Stimulated activated CD8-positive, alpha-beta memory T cell treated with anti-CD3 and anti-CD28 coated beads, Interleukin-15, amount 100 ng/mL, for 24 hours (primary cell): ENCODE measurements around the gene HOXB5.

Experiments used
- DNase-seq: peaks from one replicate; pipeline ENCODE4 v3.0.0-alpha.2; 2020; ENCODE audit warnings: low read depth

The HOXB5 gene

DNA sequence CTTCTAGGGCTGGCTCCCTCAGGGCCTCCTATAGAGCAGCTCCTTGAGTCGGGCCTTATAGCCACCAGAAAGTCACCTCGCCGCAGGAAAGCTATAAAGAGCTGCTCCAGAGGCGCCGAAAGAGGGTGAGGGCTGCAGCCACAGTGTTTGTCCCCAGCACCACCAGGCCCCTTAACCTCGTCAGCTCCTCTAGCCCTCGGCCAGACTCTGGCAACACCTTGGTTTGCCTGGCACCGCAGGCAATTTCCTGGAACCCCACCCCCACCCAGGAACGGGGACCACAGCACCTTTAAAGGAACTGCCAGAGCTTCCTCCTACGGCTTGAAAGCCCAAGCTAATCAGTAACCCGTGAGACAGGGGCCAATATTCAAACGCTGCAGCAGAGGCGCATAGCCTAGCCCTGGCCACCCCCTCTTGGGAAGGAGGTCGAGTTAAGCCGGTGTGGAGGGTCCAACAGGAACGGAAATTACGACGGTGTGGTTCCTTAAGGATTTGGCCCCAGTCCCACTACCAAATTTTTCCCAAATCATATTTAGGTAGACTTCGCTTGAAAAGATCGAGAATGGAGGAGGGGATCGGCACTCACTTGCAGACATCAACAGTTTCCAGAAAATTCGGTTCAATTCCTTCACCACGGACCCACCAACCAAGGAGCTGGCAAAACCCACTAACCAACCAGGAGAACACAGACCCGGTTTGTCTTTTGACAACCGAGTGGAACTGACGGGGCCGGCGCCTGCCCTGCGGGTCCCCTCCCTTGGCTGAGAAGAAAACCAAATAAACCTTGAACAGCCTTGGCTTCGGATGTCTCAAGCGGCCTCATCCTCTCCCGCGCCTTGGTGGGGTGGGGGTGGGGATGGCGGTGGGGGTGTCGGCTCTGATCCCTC lies 8.2 kb upstream of the HOXB5 start:
- no peak for DNase-seq

DNA sequence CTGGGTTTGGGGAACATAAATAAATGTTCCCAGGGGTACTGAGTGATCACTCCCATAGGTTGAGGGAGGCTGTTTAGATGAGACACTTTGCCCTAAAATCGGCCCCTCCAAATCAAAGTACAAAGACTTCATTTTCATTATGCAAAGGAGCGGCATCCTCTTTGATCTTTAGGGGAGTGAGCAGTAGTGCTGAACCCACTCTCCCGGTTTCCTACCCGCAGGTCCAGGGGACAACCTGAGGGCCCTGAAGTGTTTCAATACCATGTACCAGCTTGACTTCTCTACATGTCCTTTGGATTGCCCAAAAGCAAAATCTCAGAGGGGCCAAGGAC lies 7.6 kb upstream of the HOXB5 start:
- DNase-seq: no peak

DNA sequence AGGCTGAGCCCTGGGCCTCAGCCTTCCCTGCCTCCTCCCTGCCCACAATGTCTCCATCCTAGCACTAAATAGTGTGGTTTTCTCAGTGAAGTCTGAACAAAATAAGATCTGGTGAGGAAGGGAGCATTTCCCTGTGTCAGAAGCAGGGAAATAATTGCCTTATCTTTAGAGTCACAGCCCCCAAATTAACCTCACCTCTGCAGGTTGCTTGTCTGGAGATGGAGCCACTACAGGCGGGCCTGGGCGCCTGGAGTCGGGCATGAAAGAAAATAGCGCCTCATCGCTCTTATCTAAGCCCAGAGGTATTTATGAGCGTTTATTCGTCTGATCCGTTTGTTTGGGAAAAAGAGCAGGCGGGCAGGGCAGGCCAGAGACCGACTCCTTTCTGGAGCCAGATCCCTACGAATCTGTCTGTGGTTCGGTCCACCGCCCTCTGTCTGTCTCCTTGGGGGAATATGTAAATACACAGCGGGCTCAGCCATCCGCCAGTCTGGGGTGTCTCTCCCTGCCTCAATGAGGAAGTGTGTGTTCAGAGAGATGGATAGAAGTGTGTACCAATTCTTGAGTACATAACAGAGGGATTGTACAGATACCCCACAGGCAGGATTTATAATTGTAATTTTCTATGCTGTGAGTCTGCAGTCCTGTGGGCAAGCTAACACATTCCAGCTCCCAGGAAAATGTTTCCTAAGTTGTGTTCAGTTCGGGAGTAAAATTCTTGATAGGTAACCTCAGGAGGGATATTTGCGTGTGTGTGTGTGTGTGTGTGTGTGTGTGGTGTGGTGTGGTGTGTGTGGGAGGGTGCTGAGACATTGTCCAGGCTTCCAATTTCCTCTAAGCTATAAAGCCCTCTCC lies 6.9 kb upstream of the HOXB5 start:
- no peak for DNase-seq

DNA sequence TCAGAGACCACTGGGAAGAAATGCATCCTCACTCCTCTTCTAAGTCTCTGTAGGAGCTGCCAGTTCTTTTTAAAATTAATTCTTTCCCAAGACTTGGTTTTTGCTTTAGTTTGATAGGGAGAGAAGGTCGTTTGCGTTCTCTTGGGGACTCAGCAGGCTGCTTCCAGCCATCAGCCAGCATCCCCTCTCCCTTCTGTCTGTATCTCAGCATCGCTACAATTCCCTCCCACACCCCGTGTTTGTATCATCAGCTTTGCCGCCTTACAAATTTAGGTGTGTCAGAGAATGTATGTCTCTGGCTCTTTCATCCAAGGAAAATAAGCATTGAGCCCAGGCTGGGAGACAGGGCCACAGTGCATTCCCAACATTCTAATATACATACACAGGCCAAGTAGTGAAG lies 5.8 kb upstream of the HOXB5 start:
- DNase-seq: no peak

DNA sequence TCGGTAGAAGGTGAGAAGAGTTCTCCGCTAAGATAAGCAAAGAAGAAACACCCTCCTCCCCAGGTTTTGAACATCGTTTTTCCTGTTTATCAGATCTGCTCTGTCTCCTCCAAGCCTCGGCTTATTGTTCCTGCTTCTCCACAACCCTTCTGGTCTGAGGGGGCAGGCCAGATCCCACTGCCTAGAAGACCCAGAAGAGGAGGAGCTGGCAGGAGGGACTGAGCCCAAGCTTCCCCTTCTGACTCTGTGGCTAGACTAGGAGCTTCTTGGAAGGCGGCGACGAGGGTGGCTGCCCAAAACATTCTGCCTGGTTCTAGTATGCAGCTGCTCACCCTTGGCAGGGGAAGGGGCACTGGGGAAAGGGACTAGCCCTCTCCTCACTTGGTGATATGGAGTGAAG lies 5.2 kb upstream of the HOXB5 start:
- no peak for DNase-seq

DNA sequence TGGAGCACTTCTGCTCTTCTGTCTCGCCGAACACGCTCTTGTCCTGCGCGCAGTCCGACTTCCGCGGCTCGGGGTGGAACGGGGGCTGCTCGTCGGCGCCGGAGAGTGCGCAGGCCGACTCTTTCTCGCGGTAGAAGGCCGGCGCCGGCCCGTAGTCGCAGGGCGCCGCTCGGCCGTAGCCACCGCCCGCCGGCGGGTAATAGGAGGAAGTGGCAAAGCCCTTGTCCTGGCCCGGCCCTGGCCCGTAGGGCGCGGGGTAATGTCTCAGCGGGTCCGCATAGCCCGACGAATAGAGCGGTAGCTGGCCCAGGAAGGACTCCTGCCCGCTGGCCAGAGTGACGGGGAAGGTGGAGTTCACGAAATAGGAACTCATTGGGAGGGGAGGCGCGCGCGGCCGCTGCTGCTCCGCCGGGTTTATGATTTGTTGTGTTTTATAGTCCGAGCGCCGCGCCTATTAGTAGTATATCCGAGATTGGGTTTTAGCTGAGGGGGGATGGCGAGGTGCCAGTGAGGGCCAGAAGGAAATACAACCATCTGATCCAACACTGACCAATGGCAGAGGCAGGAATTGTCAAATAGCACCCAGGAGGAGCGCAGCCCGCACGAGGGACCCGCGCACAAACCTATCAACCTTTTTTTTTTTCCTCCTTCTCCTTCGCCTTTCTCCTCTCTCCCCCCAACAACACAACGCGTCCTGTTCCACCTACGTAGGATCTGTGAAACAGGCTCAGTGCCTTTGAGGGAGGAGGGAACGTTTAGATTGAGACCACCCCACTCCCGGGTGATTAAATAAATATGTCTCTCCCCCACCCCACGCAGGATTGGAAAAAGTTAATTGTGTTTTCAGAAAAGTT lies 4.4 kb upstream of the HOXB5 start:
- no peak for DNase-seq

DNA sequence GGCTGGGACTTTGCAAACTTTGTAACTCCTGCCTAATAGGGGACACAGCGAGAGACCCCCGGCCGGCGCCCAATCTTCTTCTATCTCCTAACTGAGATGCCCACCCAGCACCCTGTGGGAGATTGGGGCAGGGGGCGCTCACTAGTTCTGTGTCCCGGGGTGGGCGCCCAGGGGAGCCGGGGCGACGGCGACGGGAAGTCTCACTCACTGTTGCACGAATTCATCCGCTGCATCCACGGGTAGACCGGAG lies 3.9 kb upstream of the HOXB5 start:
- no peak for DNase-seq

DNA sequence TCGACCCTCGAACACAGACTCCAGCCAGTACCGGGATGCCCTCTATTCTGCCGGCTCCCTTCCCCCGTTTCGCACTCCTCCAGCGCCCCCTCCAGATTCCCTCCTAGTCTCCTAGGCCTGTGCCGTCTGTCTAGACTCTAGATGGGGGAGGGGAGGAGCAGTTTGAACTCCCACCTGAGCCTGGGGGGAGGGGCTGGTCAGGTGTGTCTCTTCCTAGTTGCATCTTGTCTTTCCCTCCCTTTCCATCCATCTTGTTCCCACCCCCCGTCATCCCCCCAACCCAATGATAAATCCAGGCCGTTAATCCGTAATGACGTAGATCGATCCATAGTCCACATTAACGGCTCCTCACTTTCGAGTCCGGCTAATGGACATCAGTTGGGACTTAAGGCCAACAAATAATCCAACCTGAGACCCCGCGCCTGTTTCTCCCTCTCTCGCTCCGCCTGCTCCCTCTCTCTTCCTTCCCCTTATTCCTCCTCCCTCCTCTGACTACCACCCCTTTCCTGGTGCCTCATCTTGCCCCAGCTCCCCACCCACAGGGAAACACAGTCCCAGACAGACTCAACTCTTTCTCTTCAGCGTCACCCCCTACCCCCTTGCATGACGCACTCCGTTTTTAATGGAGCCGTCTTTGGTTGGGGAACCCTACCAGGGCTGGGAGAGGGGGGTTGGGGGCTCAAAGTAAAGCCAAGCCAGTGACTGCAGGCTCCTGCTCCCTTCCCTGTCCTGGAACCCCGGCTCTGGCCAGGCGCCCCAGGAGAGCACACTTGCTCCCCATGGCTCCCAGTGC lies 3.4 kb upstream of the HOXB5 start:
- no peak for DNase-seq

DNA sequence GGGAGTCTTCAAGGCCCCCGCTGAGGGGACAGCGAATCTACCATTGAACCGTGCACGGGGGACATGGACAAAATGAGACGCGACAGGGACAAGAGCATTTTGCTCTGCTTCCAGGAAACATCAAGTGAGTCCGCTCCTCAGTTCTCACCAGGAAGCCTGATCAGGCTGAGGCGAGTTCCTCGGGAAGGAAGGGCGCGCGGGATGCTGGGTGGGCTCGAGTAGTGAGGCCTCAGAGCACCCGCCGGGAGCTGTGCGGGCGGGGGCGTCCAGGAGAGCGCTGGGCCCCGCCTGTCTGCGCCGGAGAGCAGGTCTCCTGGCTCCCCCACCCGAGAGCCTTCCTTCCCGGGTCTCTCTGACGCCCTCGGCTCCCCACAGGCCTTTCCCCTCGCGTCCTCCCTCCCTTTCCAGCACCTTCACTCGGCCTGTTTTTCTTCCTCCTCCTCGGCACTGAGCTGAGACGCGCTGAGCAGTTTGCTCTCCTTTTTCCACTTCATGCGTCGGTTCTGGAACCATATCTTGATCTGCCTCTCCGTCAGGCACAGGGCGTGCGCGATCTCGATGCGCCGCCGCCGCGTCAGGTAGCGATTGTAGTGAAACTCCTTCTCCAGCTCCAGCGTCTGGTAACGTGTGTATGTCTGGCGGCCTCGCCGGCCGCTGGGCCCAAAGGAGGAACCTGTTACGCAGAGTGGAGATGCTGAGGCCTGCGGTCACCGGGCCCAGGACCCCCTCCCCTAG lies 2.6 kb upstream of the HOXB5 start:
- no peak for DNase-seq

DNA sequence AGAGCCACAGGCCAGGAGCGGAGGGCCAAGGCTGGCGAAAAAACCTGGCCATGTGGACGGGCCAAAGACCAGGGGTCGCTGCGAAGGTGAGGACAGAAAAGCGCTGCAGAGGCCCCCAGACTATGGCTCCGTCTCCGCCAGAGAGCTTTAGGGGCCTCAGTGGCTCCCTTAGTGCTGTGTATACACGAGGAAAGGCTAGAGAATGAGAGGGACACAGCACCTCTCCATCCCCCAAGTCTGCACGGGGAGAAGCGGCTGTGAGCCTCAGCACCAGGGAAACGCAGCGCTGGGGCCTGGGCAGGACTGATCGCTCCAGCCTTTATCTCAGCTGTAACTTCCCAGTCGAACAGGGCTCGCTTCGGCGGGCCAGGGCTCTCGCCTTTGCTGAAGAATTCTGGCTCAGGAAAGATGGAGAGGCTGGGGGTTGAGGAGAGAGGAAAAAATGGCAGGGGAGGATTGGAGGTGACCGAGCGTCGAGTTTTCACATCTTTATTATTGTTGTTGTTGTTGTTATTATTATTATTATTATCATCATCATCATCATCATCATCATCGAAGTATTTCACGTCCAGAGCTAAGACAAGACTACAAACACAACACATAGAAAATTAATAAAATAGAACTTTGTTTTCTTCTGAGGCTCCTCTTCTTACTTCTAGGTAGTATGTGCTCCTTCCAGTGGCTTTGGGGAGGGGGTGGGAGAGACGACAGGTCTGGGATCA lies 1.9 kb upstream of the HOXB5 start:
- DNase-seq: no peak

DNA sequence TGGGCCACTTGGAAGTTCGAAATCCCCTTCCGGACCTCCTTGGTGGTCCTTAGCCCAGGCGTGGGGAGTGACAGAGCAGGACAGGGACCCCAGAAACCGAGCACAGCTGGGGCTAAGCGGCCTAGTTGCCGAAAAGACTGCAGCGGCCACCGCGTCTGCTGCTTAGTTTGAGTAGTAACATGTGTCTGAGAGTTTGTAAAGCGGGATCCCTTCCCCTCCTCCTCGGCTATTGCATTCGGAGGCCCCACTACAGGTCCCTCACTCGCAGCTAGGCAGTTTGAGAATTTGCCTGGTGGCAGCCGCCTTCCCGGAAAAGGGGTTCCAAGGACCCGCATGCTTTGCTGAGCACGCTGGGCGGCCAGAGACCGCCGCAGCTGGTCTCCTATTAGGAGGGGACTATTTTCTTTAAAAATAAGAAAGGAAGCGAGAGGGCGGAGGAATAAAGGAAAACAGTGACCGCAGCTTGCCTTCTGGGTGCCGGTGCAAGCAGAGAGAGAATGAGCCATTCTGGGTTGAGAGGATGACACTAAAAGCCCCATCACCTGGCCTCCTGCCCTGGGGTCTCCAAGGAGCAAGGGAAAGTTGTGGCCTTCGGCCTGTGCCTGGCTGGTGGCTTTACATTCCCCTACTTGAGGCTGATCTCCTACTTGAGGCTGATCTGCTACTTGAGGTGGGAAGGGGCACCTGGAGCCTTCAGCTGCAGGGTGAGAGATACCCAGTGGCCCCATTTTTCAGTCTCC lies 1.1 kb upstream of the HOXB5 start:
- DNase-seq: no peak

DNA sequence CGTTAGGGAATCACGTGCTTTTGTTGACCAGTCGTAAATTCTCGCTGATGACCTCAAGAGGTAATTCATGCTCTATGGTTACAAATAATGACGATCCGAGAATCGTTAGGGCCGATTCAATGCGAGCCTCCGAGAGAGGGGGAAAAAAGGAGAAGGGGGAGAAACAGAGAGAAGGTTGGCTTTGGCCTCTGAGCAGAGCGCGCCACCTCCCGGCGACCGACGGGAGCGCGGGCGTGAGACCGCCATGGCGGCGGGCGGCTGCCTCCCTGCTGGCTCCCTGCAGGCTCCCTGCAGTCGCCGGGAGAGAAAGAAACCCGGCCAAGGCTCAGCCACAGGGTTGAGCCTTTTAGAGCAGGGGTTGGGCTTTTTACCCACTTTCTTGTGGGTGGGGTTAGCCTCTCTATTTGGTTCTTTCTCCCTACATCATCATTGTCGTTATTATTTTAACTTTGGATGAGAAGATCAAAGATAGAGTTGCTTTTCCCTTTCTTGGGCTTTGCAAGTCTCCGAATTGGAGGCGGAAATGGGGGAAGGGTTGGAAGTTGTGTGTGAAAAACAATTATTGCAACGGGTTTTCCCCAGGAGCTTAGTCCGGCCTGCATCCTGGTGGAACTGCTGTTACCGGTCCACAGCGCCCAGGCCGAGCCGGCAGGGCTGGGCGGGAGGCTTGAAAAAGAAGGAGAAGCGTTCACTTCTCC lies 410 bp upstream of the HOXB5 start:
- peak; percentile 65 for DNase-seq

DNA sequence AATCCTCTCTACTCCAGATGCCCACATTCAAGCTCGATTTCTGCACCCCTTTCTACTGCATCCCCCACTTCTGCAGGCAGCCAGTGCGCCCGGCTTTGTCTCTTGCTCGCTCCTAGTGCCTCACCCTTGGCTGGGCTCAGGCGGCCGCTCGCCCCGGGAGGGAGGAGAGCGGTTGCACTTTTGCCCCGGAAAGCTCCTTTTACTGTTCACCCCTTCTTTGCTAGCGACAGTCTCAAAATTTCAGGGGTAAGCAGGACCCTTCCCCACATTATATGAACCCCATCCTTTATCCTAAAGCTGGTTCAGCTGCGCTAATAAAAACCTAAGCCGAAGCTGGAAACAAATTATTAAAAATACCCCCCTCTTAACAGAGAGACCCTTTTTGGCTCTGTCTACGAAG lies 1.0 kb downstream of the HOXB5 start:
- DNase-seq: no peak

DNA sequence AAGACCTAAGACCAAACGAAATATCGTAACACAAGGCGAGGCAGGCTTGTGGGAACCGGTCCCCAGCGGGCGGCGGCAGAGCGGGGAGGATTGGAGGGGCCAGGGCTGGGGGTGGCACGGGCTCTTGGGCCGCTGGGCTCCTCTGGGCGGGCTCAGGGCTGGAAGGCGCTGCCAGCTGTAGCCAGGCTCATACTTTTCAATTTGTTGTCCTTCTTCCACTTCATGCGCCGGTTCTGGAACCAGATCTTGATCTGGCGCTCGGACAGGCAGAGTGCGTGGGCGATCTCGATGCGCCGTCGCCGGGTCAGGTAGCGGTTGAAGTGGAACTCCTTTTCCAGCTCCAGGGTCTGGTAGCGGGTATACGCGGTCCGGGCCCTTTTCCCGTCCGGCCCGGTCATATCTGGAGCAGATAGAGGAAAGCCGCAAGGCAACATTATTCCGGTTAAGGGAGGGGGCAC lies 1.5 kb downstream of the HOXB5 start:
- DNase-seq: no peak

DNA sequence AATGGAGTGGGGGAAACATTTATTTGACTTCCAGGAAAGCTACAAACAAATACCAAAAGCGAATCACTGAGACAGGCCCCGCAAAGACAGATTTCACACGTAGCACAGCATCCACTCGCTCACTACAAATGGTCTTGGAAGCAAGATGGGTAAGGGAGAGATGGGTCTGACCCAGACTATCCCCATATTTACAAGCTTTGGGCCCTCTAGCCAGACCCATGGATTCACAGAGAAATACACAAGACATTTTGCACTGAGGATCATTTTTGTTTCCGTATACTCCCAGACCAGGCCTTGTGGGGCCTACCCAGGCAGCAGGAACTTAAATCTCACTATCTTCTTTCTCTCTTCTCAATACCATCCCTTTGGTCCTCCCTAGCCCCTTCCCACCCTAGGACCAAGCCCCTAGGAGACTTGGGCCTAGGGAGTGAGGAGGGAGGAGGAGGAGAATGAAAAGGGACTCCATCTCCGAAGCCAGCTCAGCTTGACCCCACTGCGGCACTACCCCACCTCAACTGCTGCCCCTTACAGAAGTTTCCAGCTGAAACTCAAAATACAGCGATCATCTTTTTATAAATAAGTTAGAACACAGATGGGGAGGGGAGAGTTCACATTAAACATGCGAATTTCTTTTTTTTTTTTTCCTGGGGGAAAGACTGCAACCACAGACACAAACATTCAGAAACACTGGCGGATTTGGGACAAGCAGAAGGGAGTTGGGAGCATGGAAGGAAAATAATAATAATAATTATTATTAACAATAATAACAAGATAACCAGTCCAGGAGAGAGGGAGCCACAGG lies 2.1 kb downstream of the HOXB5 start:
- no peak for DNase-seq

DNA sequence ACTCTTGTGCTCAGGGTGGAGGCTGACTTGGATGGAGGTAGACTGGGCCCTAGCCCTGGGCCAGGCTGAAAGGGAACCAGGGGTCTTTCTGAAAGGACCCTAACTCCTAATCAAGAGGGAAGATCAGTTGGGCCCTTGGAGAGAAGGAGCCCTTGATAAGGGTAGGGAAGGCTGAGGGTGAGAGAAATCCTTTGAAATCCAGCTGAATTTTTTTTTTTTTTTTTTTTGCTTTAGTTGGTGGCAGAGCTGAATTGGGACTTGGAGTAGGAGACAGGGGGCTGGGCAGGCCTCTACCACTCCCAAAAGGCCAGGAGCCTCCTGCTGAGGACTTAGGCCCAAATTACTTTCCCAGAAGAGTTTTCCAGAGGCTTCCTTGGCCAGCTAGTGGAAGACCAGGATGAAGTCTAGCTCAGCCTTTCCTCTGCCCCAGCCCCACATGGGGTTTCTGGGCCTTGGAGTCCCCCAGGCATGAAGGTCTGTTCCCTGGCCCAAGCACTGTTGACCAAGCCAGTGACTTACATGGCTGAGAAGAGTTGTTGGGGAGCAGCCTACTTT lies 2.9 kb downstream of the HOXB5 start:
- DNase-seq: no peak

DNA sequence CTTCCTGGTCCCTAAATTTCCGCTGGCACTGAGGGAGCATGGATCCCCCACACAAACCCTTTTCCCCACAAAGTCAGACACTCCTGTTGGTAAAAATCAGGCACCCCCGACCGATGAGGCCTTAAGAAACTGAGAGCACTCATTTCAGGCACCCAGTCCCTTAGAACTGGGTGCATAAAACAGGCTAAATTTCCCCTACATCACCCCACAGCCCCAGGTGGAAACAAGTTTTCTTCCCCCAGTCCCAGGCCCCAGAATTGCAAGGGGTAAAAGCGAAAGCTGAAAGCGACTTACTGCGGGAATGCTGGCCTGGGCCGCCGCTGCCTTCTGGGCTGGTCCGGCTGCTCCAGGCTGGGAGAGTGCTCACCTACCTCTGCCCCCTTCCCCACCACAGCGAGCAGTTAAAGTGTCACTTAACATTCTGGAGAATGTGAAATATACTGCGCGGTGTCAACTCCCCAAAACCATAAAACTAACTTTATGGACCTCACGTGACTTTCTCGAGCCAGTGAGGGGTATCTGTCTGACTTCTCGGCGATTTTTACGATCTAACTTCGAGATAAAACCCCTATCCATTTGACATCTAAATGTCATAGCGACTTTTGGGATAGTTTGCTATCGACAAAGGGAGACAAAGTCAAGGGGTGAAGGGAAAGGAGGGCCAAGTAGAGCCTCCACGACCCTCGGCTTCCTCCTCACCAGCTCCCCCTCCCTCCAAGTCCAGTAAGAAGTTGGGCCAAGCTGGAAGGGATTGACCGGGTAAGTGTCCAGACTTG lies 3.6 kb downstream of the HOXB5 start, which contains the start of gene HOXB3:
TSS of gene HOXB3 (minus strand) at position 411 of the 776 bp plus-strand sequence. CDS start 37,767 bp downstream, outside the sequence.
- DNase-seq: no peak
